ENCODE results near the gene LGI1. TPM values are rescaled to one million over a fixed set of nuclear protein-coding genes. Genes with fewer than 3 reads are reported as not detected.

Gene LGI1
- total RNA-seq, 2 donors from 2014 or later: 2.6 TPM; not detected in 1

DNA sequence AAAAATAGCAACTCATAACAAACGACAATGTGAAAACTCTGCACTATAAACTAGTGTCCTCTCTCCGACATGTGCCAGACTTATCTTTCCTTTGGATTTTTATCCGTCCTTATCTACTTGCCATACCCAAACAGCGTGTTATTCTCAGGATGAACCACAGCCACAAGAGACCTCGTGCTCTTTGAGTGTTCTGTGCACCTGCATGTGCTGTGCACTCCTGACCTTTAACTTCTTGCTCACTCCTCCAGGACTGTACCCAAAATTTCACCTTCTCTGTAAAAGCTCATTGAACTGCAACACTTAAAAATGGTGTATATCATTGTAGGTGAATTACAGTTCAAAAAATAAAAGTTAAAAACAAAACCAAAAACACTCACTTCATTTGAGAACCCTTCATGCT lies 78.0 kb downstream of the LGI1 start:
- intact Hi-C loops (cut with DNase I): no loop called here
- no peak for DNase-seq (ENCODE audit: low spot score)

DNA sequence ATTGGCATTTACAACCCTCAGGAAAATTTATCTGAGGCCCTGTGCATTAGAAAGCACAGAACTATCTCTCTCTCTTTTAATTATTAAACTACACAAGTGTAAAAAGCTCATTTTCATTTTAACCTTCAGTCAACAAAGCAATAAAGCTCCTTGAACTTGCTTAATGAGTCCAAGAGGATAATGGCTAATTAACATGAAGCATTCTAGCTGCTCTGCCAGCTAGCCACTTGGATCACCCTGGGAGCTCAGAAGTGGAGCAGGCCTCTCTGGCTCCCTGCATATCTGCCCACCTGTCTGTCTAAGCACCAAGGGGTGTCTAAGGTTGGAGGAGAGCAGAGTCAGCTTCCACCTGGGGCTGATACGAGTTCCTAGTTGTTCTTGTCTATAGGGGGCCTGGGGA lies 80.1 kb downstream of the LGI1 start:
- intact Hi-C loops (cut with DNase I): no loop called here

DNA sequence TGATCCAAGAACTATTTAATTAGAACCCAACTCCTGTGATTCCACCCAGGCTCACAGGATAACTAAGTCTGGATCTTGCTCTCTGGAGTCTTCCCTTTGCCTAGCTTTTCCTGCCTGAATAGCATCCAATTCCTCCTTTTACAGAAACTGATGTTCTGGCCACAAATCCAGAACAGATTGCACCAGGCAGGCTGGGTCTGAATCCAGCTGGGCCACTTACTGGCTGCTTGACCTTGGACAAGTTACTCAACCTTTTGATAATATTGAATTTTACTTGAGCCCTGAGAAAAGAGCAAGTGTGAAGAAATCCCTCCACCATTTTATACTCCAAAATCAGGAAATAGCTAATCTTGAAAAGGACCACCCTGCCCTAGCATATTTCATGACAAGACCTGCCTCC lies 80.5 kb downstream of the LGI1 start:
- intact Hi-C loops (cut with DNase I): no loop called here
- DNase-seq (ENCODE audit: low spot score): no peak

More for the DNA sequence above, 80.1 kb downstream of the LGI1 start:
- DNase-seq (ENCODE audit: low spot score): no peak

DNA sequence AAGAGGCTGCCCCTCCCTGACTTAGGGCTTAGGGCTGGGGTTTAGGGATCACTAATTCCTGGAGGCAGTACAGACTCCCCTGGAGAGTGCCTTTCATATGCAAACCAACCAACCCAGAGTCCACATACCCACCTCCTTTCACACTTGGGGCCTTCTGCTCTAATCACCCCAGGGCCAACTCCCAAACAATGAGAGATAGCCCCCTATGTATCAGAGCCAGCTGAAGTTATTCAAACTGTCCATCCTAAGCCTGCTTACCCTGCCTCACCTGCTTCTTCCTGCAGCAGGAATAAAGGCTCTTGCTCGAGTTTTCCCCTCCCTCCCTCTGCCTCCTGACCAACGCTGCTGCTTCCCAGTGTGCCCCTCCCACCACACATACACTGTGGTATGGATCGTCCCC lies 84.2 kb downstream of the LGI1 start:
- intact Hi-C loops (cut with DNase I): no loop called here
- DNase-seq (ENCODE audit: low spot score): no peak

DNA sequence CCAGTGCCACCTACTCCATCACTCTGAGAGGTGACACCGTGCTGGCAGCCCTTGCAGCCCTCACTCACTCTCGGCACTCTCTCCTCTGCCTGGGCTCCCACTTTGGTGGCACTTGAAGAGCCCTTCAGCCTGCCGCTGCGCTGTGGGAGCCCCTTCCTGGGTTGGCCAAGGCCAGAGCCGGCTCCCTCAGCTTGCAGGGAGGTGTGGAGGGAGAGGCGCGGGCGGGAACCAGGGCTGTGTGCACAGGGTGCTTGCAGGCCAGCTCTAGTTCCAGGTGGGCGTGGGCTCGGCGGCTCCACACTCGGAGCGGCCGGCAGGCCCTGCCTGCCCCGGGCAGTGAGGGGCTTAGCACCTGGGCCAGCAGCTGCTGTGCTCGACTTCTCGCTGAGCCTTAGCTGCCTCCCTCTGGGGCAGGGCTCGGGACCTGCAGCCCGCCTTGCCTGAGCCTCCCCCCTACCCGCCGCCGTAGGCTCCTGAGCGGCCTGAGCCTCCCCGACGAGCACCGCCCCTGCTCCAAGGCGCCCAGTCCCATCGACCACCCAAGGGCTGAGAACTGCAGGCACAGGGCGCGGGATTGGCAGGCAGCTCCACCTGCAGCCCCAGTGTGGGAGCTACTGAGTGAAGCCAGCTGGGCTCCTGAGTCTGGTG lies 87.4 kb downstream of the LGI1 start:
- intact Hi-C loops (cut with DNase I): no loop called here
- DNase-seq (ENCODE audit: low spot score): no peak

Other genes starting within 250 kb of the LGI1 start
- under 1 TPM; 0.14 to 0.56 TPM for gene FFAR4, start 191.3 kb upstream of the LGI1 start, total RNA-seq
- gene RBP4, start 156.7 kb upstream of the LGI1 start, total RNA-seq: 1 to 10 TPM; 3.1 to 3.2 TPM
- gene PDE6C, start 145.4 kb upstream of the LGI1 start, total RNA-seq: not detected
- 10 to 100 TPM; 15.1 to 24.4 TPM for gene FRA10AC1, start 55.3 kb upstream of the LGI1 start, total RNA-seq
- gene SLC35G1, start 136.0 kb downstream of the LGI1 start, total RNA-seq: 1 to 10 TPM; 2.7 to 3.1 TPM
- gene PLCE1, start 236.0 kb downstream of the LGI1 start, total RNA-seq: 1 to 10 TPM; 2.5 to 4.9 TPM

All from posterior vena cava (tissue), 2 donors.